ENCODE data around the gene PLCG1. TPM values are rescaled to one million over a fixed set of nuclear protein-coding genes. Genes with fewer than 3 reads are reported as not detected.

PLCG1 gene
- total RNA-seq, 1 experiment from 2014 or later = 37.6 TPM

DNA sequence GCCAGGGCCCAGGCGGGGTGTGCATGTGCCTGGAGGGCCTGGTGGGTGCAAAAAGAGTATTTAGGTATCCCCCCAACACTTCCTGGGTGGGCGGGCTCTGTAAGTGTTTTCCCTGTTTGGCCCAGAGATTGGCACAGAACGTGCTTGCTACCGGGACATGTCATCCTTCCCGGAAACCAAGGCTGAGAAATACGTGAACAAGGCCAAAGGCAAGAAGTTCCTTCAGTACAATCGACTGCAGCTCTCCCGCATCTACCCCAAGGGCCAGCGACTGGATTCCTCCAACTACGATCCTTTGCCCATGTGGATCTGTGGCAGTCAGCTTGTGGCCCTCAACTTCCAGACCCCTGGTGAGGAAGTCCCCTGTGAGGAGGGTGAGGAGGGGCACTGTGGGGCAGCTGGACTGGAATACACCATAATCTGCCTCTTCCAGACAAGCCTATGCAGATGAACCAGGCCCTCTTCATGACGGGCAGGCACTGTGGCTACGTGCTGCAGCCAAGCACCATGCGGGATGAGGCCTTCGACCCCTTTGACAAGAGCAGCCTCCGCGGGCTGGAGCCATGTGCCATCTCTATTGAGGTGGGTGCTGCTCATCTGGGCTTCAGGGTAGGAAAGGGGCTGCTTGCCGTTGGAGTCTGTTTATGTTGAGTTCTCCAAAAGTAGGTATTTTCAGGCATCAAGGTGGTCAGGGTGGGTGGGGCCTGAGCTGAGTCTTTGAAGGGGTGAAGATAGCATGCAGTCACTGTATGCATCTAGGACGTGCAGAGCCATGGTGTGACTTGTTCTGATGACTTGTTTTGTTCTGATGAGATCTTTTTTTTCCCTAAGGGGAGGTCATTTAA is 35.2 kb downstream of the PLCG1 start:
- in situ Hi-C loops (cut with HindIII; ENCODE audit: low pct_unique_long_range_greater_than_20kb, low sequenced_read_pairs) = no loop called here
- DNase-seq (ENCODE audit: low read depth) = no peak

DNA sequence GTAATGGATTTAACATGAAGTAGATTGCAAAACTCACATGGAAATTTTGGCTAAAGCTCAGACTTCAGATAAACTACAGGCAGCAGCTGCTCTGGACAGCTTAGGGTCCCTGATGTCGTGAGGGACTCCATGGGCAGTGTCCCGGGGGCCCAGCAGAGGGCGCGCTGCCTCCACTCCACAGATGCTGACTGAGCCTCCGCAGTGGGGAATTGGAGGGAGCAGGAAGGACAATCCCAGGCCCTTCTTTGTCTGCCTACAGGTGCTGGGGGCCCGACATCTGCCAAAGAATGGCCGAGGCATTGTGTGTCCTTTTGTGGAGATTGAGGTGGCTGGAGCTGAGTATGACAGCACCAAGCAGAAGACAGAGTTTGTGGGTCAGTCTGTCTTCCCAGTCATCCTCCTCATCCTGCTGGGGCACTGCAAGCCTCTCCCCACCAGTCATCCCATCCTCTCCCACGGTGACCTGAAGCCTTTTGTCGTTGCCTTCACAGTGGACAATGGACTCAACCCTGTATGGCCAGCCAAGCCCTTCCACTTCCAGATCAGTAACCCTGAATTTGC is 35.9 kb downstream of the PLCG1 start:
- DNase-seq (ENCODE audit: low read depth) = peak; percentile 62
- in situ Hi-C loops (cut with HindIII; ENCODE audit: low pct_unique_long_range_greater_than_20kb, low sequenced_read_pairs) = no loop called here

DNA sequence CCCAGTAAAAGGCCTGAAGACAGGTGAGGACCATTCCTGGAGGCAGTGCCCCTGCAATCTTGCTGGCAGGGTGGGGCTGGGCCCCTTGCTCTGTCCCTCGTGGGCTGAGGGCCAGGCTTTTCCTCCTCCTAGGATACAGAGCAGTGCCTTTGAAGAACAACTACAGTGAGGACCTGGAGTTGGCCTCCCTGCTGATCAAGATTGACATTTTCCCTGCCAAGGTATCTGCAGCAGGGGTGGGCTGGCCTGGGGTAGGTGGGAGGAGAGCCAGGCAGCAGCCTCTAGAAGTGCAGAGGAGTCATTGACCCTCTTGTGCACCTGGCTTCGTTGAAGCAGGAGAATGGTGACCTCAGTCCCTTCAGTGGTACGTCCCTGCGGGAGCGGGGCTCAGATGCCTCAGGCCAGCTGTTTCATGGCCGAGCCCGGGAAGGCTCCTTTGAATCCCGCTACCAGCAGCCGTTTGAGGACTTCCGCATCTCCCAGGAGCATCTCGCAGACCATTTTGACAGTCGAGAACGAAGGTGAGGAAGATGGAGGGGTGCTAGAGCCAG is 36.5 kb downstream of the PLCG1 start:
- no peak for DNase-seq (ENCODE audit: low read depth)
- in situ Hi-C loops (cut with HindIII; ENCODE audit: low pct_unique_long_range_greater_than_20kb, low sequenced_read_pairs) = no loop called here

DNA sequence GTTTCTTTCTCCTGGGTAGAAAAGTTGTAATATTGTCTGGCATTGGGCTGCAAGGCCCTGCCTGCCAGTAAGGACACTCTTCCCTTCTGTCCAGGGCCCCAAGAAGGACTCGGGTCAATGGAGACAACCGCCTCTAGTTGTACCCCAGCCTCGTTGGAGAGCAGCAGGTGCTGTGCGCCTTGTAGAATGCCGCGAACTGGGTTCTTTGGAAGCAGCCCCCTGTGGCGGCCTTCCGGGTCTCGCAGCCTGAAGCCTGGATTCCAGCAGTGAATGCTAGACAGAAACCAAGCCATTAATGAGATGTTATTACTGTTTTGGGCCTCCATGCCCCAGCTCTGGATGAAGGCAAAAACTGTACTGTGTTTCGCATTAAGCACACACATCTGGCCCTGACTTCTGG is 37.0 kb downstream of the PLCG1 start:
- no peak for DNase-seq (ENCODE audit: low read depth)
- in situ Hi-C loops (cut with HindIII; ENCODE audit: low pct_unique_long_range_greater_than_20kb, low sequenced_read_pairs) = no loop called here

DNA sequence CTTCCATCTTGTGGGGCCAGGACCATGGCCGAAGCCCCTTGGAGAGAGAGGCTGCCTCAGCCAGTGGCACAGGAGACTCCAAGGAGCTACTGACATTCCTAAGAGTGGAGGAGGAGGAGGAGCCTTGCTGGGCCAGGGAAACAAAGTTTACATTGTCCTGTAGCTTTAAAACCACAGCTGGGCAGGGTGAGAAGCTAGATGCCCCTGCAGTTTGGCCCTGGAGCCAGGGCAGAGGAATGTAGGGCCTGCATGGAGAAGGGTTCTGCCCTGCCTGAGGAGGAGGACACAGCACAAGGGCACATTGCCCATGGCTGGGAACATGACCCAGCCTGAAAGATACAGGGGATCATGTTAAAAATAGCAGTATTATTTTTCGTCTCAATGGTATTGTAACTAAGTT is 37.4 kb downstream of the PLCG1 start:
- in situ Hi-C loops (cut with HindIII; ENCODE audit: low pct_unique_long_range_greater_than_20kb, low sequenced_read_pairs) = no loop called here
- no peak for DNase-seq (ENCODE audit: low read depth)

DNA sequence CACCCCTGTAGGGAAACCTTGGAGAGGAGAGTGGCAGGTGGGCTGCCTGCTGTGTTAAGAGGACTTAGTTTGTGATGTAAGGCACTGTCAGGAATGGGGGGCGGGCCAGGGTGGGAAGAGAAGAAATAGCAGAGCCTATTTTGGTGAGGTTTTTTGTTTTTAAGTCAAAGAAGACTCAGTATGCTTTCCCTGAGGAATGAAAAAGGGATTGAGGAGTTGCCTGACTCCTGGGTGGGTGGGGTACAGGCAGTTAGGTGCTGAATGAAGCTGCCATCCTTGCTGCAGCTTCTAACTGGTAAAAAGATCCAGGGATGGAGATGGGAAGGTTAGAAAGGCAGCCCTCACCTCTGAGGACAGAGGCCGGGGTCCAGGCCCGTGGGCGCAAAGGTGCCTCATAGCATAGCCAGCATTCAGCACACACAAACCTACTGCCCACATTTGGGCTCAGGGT is 37.9 kb downstream of the PLCG1 start:
- no peak for DNase-seq (ENCODE audit: low read depth)
- in situ Hi-C loops (cut with HindIII; ENCODE audit: low pct_unique_long_range_greater_than_20kb, low sequenced_read_pairs) = no loop called here

DNA sequence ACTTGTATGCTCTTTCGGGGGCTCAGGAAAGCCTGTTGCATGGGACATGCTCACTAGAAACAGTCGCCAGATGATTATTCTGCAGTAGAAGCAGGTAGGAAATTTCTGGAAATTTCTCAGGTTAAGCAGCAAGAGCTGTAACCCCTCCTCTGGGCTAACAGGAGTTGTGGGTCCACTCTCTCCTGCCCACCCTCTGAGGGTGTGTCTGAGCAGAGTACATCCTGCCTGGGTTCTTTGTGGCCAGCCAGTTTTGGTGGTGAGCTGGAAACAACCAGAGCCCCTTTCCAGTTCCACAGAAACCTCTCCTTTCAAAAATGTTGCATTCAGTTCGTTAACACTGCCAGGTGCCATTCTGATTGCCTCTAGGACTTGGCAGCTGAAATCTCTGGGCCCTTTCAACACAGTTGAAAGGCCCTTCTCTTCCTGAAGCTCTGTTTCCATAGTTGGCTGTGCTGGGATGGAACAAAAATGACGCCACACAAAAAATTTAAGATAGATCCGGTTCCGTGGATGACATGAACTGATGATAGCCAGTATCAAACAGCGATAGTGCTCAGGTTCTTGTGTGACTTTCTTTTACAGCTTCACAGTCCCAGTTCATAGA is 38.5 kb downstream of the PLCG1 start:
- in situ Hi-C loops (cut with HindIII; ENCODE audit: low pct_unique_long_range_greater_than_20kb, low sequenced_read_pairs) = no loop called here
- no peak for DNase-seq (ENCODE audit: low read depth)

DNA sequence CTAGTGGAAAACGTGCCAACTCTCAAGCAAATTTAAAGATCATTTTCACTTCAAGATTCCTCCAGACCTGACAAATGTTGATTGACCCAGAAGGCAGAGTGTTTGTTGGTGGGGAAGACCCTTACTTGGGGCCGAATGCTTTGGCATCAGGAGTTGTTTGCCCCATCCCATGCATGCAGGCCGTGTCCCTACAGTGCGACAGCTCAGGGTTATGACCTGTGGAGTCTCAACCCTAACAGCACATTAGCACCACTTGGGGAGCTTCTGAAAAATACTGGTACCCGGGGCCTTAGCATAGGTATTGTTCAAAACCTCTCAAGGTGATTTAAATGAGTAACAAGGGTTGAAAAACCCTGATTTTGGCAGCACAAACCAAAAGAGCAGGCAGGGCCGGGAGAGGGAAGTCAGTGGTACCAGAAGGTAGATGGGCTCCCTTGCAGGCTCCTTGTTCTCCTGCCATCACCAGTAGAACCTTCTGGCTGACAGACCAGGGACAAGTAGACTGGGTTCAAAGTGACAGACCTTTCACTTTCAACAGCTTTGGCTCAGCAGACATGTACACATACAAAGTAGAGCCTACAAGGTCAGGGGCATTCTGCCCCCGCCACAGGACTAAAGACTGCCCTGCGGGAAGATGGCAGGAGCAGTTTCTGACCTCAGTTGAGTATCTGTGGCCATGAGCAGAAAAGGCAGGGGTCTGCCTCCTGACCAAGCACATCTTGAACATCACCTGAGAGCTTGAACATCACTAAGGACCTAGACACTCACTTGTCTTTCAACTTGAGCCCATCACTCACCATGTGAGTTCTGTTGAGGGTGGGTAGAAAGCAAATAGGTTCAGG is 39.6 kb downstream of the PLCG1 start:
- in situ Hi-C loops (cut with HindIII; ENCODE audit: low pct_unique_long_range_greater_than_20kb, low sequenced_read_pairs) = no loop called here
- DNase-seq (ENCODE audit: low read depth) = no peak

DNA sequence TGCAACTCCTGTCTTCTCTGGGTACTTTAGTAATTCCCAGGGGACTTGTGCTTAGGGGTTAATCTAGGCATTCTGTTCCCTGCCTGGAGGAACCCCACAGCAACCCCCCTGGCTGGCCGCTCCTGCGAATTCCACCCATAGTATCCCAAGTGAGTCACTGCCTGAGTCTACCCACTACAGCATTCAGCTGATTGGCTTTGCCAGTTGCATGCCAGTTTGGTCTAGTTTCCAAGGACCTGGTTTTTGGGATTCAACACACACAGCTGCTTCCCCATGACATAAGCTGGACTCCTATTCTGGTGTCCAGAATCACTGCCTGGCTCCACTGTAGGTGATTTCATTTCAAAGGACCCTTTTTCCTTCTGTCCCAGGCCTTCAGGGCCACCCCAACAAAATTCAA is 40.3 kb downstream of the PLCG1 start:
- DNase-seq (ENCODE audit: low read depth) = no peak
- in situ Hi-C loops (cut with HindIII; ENCODE audit: low pct_unique_long_range_greater_than_20kb, low sequenced_read_pairs) = no loop called here

DNA sequence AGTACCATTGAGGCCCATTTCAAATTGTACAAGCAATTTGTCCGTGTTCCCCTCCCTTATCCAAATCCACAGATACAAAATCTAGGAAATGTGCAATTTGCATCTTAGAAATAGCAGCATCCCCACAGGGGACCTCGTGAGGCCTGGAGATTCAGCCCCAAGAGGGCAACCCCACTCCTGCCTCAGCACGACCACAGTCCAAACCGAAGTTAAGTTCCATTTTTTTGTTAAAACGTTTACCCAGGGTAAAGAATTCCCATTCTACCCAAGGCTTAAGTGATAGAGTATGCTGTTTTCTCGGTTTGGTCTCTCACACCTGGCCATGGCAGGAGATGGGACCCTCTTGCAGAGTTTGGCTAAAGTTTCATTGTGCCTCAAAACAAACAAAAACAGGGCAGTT is 41.2 kb downstream of the PLCG1 start:
- no peak for DNase-seq (ENCODE audit: low read depth)
- in situ Hi-C loops (cut with HindIII; ENCODE audit: low pct_unique_long_range_greater_than_20kb, low sequenced_read_pairs) = no loop called here

DNA sequence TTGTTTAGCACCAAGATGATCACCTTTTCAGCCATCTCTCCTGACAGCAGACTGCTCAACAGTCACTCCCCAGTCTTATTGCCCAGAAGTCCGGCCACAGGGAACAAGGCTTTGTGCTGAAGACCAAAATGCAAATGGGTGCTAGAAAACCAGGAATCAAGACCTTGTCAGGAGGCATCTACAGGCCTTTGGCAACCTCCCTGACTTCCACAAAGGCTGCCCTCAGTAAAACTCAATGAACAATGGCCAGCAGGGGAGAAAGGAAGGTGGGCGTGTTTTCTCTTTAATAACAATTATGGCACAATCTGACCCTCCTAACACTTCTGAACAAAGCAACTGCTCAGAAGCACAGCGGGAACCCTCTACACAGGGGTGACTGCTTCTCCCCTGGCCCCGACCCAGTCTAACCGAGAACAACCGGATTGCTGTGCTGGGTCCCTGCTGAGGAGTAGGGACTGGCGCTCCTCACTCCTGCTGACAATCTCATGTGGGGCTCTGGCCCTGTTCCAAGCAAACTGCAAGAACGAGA is 41.6 kb downstream of the PLCG1 start:
- in situ Hi-C loops (cut with HindIII; ENCODE audit: low pct_unique_long_range_greater_than_20kb, low sequenced_read_pairs) = no loop called here
- no peak for DNase-seq (ENCODE audit: low read depth)

DNA sequence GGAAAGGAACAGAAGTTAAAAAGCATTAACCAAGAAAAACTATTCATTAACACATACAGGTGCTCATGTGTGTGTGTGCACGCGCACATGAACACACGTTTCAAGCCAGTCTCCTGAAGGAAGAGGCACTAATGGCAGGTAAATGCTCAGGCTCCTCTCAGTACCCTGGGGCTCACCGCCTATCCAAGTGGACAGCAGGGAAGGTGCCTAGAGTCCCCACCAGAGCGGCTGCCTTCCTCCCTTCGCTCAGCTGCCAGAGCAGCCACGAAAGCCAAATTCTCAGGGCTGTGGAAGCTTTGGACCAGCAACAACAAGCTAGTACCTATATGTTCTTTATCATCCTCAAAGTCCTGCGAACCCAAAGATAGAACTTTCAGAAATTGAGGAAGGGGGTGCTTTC is 42.6 kb downstream of the PLCG1 start:
- no peak for DNase-seq (ENCODE audit: low read depth)
- in situ Hi-C loops (cut with HindIII; ENCODE audit: low pct_unique_long_range_greater_than_20kb, low sequenced_read_pairs) = no loop called here

DNA sequence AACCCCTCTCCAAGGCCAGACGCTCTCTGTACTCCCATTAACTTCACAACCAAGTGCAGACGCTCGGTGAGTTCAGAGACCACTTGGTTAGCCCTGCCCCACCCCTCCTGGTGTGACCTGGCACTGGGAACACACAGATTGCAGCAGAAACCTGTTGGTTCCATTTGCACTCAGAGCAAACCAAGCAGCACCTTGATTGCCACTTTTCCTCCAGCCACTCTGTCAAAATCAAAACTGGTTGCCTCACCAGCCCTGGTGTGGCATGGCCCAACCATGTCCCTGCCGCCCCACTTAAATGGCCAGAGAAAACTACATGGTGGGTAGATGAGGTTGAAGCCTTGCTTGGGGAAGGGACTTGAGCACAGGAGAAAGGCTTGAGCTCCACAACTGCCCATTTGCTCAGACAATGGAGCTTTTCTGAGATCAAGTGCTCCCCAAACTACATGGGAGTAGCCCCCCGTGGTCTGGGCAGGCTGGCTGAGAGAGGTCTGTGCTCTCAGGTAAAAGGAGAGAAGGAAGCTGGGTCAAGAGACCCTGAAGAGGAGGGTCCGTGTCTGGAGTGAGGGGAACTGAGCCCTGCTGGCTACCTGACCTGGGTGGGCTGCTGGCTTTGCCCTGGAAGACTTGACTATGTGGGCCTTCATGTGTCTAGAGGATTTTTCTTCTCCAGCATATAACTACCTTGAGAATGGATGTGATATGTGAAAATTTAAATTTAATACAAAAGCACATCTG is 43.4 kb downstream of the PLCG1 start:
- DNase-seq (ENCODE audit: low read depth) = no peak
- in situ Hi-C loops (cut with HindIII; ENCODE audit: low pct_unique_long_range_greater_than_20kb, low sequenced_read_pairs) = no loop called here

DNA sequence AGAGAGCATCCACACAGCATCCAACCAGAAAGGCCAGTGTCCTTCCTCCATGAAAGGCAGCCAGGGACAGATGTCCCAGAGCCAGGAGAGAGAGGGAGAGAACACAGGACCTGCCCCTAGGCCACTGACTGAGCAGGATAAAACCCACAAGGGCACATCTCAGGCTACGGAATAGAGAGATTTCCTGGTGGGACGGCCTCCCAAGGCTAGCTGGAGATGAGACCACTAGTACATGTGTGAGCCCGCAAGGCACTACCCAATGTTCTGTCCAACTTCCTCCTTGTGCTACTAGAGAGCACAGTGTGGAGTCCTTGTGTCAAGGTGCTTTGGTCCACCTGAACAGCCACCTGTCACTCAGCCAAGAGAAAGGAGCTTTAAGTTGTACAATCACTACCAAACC is 44.2 kb downstream of the PLCG1 start:
- in situ Hi-C loops (cut with HindIII; ENCODE audit: low pct_unique_long_range_greater_than_20kb, low sequenced_read_pairs) = no loop called here
- DNase-seq (ENCODE audit: low read depth) = no peak

DNA sequence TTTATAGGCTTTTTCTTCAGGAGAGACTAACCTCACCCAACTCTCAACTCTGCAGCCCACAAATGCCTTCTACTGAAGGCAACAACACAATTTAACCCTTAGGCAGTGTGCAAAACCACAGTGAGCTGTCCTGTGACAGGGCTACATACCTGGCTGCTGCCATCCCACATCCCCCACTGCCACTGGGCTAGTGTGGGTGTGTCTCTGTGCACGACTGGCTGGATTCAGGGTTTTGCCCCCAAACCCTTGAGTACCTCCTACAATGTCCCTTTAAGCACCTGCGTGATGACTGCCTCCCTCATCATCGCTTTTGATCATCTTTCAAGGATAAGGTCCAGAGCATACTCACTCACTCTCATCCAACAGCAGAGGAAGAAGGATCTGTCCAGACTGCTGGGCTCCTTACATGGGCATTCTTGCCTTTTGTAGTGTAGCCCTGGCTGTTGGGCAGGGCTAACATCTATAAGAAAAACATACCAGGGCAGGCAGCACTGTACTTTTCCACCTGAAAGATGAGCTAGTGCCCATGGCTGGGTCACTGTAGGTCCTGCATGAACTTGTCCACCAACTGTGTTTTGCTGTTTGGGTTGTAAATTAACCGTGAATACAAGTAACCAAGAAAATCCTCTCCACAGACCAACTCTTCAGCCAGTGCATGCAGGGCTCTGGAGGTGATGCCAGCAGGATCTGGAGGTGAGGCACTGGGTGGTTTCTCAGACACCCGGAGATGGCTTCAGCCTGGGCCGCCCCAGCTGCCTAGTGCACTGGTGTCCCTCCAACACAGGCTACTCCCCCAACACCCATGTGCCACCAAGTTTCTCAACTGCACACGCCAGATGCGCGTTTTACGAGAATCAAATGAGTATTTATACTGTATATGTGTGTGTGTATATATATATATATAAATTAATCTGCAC is 45.2 kb downstream of the PLCG1 start:
- in situ Hi-C loops (cut with HindIII; ENCODE audit: low pct_unique_long_range_greater_than_20kb, low sequenced_read_pairs) = no loop called here
- no peak for DNase-seq (ENCODE audit: low read depth)

DNA sequence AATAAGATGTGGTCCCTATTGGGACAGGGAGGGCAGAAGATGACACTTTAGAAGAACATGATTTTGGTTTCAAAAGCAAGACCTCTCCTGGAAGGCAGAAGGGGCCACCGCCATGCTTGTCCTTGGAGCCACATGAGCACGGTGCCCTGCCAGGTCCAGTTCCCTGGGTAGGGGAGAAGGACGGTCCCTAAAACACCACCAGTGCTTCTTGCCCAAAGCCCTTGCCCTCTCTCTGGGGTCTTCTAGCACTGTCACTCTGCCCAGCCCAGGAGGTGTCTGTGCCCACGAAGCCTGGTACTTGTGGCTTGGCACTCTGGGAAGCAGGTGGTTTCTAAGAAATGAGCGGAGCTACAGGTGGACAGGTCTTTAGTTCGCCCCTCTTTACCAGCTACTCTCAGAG is 46.0 kb downstream of the PLCG1 start:
- in situ Hi-C loops (cut with HindIII; ENCODE audit: low pct_unique_long_range_greater_than_20kb, low sequenced_read_pairs) = no loop called here
- DNase-seq (ENCODE audit: low read depth) = no peak

DNA sequence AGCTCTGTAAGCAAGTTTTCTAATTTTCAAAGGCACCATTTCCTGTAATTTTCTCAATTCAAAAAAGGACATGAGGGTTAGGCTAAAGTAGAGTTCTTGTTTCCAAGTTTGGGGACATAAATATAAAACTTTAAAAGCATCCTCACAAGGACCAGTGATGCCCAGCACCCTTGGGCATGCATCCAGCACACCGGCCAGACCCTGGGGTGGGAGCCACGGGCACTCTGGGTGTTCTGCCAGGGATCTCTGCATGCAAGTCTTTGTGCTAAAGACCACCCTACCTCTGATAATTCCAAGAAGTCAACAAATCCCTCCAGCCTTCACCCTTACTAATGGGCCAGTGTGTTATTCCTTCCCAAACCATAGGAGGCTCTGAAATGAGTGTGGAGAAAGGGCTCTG is 46.5 kb downstream of the PLCG1 start:
- in situ Hi-C loops (cut with HindIII; ENCODE audit: low pct_unique_long_range_greater_than_20kb, low sequenced_read_pairs) = no loop called here
- DNase-seq (ENCODE audit: low read depth) = no peak

Measured in Caki2 (cell line).